Measurements from ENCODE around the gene LCLAT1.

The LCLAT1 gene

DNA sequence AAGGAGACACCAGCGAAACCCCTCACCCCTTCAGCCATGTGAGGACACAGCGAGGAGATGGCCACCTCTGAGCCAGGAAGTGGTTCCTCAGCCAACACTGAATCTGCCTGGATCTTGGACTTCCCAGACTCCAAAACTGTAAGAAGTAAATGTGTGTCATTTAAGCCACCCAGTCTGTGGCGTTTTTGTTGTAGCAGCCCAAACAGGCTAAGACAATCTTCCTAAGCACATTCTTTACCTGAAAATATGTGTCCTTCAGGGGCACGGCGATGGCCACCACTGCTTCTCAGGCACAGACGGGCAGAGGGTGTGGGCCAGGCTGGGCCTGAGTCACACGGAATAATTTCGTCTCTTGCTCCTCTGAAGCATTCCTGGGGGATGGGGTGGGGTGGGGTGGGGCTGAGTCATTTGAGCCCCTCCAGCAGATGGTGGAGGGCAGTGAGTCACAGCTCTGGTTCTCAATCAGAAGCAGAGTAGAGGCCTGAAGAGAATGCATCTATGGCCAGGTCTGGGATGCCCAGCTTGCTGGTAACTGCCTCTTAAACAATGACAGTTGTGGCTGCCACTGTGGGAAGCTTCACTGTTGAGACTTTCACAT, 217.8 kb downstream of the LCLAT1 start:
- no peak for DNase-seq (ENCODE audit: low read depth in 1 of 2, low spot score in 1 of 2)

DNA sequence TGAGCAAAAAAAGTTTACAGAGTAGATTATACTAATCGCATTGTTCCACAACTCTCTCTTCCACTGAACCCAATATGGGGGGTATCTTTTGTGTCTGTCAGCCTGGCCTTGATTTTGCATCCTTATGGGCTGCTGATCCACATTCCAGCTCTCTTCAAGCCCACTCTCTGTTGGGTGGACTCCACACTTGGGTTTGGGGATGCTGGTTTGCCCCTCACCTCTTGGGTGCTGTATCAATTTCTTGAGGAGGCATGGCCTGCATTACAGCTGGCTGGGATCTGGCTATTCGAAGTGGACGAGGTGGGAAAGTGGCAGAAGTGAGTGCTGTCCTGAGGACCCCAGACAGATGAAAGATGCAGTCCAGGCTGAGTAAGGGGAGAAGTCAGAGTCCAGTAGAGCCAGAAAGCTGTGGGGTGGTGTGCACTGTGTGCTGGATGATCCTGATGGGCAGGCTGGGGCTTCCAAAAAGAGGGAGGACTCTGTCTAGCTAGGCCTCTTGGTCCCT, 218.8 kb downstream of the LCLAT1 start:
- DNase-seq (ENCODE audit: low read depth in 1 of 2, low spot score in 1 of 2), result no peak

DNA sequence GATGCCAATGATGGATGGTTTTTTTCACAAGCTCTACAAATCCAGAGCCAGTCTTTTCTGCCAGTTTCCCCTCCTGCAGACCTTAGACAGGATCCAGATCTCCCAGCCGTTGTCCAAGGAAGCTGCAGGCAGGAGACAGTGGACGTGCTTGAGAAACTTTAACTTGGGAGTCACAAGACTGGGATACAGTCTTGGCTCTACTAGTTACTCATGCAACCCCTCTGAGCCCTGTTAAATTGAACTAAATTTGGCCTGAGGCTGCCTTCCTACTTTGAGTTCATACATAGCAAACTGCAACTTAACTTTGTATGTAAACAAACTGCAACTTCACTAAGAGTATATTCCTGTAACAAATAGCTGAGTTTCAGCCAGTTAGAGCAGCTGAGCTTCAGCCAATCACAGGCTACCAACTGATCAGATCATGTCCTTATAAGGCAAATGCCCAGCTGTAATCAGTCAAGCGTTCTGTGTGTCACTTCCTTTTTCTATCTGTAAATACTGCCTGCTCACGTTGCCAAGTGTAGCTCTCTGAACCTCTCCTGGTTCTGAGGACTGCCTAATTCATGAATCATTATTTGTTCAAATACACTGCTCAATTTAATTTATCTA, 219.3 kb downstream of the LCLAT1 start:
- no peak for DNase-seq (ENCODE audit: low read depth in 1 of 2, low spot score in 1 of 2)

DNA sequence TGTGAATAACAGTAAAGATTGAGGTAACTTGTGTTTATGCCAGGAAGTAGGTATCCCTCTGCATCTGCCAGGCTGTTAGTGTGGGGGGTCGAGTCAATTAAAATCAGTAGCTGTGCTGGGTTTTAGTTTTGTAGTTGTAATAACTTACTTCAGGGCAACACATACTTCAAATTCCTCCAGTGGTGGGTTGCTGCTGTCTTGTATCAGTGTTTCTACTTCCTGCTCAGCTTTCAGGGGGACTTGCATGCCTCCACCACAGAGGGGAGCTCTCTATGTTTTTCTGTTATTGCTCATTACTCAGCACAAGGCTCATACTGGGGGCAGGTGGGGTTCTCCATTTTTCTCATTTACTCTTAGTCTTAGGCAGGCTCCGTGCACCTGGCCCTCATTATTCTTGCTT, 223.4 kb downstream of the LCLAT1 start:
- DNase-seq (ENCODE audit: low read depth in 1 of 2, low spot score in 1 of 2), result no peak

DNA sequence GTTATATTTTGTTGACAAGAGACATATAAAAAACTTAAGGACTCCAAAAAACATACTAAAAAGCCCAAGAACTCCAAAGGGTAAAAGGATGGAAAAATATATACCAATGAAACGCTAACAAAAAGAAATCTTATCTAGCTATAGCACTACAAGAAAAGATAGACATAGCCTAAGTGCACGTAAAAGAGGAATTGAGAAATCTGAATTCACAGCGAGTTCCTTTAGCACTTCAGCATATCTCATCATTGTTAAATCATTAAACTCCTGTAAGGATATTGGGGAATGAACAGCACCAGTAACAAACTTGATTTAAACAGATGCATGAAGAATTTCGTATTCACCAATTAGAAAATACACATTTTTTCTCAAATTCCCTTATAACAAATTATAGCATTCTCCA, 226.1 kb downstream of the LCLAT1 start:
- no peak for DNase-seq (ENCODE audit: low read depth in 1 of 2, low spot score in 1 of 2)

DNA sequence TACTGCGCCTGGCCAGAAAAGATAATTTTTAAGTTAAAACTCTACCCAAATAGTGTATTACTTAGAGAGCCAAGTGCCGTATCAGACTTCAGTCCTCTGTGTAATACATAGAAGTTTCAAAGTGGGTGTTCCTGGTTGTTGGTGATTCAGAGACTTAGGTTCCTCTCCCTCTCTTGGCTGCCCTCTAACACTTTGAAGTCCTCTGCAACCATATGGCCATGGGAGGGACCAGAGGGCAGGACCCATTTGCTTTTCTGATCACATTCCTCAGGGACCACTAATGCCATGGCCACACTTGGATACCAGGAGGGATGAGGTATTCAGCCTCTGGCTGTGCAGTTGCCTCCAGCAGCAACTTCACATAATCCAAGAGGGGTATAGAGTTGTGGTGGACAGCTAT, 228.7 kb downstream of the LCLAT1 start:
- no peak for DNase-seq (ENCODE audit: low read depth in 1 of 2, low spot score in 1 of 2)

DNA sequence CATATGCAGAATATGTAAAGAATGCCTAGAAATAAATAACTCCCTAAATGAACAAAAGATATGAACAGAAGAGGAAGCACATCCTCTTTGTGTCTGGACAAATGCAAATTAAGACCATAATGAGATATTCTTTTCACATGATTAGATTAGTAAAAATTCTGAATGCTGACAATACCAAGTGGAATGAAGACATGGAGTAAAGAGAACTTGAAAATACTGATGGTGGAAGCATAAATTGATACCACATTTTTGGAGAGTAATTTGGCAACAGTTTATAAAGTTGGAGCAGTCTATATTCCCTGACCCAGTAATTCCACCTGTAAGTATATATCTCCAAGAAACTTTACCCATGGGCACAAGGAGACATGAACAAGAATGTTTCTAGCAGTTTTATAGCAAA, 230.2 kb downstream of the LCLAT1 start:
- no peak for DNase-seq (ENCODE audit: low read depth in 1 of 2, low spot score in 1 of 2)

DNA sequence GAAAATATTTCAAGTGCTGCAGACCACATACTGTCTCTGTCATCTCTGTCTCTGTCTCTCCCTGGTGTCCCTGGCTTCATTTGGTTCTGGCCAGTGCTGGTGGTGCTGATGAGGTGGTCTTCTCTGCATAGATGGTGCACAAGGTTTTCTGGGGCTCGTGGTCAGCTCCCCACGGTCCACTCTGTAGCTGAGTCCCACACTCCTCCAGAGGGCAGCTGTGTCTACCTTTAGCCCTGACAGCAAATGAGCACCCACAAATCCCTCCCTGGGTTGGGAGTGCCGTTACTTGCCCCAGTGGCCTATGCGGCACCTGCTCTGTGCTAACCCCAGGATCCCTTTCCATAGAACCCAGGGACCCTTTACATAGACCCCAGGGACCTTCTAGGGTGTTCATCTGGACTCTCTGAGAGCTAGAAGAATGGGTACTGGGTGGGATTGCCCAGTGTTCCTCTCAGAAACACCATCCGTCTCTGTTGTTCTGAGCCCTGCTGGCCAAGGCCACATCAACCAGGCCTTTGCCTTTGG, 230.9 kb downstream of the LCLAT1 start:
- DNase-seq (ENCODE audit: low read depth in 1 of 2, low spot score in 1 of 2), result no peak

DNA sequence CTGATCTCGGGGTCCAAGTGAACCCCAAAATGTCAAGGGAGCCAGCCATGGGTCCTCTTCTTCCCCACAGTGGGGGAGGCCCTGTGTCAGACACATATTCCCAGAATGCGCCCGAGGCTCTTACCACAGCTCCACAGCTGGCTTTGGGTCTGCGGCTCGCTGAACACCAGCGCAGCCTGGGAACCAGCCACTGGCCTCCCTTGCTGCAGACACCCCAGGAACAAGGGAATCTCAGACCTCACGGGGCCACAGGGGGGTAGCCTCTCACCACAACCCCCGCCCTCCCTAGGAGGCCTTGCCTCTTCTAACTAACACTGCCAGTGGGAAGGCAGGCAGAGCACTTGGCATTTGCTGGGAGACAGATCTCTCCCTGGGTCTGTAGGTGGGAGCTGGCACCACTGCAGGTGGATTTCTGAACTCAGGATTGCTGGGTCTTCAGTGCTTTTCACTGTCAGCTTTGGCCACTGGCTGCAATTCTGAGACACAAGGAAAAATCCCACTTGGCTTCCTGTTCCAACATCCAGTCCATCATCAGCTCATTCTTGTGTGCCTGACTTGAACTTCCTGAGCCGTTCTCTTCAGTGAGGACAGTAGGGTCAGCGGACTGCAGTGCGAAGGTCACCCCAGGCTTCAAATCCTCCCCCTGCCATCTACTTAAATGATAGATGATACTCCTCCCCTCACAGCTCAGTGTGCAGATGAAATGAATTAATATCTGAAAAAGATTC, 231.5 kb downstream of the LCLAT1 start:
- DNase-seq (ENCODE audit: low read depth in 1 of 2, low spot score in 1 of 2), result no peak

DNA sequence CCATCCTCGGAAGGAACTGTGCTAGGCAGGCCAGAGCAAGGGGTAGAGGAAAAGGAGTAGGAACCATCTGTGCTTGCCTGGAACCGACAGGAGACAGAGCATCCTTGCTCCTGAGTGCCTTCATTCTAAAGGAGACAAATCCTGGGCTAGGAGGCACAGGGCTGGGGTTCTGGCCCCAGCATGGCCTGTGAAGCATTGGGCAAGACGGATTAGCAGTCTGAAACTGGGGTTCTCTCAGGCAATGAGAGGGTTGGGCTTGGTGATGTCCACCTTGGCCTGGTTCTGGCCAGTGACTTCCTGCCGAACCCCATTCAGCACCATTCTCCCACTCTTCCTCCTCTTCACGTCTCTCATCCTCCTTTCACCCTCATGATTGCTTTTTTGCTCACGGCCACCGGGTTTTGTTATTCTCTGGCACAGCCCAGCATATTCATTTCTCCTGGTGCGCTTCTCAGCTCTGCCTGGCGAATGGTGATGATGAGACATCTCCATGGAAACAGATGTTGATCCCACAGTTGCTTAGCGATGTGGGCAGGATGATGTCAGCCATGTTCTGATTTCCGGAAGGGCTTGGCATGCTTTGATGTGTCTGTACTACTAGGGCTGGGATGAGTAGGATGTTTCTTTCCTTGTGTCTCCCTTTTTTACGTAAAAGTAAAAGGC, 232.5 kb downstream of the LCLAT1 start:
- DNase-seq (ENCODE audit: low read depth in 1 of 2, low spot score in 1 of 2), result no peak

DNA sequence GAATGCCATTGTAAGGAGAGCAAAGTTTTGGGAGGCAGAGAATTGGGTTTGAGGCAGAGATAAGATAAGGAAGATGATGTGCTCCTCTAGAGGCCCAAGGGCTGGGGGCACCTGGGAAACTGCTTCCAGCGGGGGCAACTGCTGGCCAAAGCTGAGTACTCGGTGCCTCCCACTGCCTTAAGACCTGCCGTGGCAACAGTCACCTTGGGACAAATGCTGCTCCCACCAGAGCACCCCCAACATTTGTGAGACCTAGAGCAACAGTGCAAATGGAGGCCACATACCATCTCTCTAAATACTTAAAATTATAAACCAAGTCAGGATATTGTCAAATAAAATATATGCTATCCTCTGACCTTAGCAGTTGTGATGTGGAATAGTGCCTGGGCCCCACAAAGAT, 233.1 kb downstream of the LCLAT1 start:
- no peak for DNase-seq (ENCODE audit: low read depth in 1 of 2, low spot score in 1 of 2)

DNA sequence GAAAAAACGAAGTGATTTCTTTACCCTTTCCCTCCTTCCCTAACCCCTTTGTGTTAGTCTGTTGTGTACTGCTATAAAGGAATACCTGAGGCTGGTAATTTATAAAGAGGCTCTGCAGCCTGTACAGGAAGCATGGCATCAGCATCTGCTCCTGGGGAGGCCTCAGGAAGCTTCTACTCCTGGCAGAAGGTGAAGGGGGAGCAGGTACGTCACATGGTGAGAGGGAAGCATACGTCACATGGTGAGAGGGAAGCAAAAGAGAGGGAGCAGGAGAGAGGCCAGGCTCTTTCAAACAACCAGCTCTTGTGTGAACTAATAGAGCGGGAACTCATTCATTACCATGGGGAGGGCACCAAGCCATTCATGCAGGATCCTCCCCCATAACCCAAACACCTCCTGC, 234.0 kb downstream of the LCLAT1 start:
- DNase-seq (ENCODE audit: low read depth in 1 of 2, low spot score in 1 of 2), result no peak

DNA sequence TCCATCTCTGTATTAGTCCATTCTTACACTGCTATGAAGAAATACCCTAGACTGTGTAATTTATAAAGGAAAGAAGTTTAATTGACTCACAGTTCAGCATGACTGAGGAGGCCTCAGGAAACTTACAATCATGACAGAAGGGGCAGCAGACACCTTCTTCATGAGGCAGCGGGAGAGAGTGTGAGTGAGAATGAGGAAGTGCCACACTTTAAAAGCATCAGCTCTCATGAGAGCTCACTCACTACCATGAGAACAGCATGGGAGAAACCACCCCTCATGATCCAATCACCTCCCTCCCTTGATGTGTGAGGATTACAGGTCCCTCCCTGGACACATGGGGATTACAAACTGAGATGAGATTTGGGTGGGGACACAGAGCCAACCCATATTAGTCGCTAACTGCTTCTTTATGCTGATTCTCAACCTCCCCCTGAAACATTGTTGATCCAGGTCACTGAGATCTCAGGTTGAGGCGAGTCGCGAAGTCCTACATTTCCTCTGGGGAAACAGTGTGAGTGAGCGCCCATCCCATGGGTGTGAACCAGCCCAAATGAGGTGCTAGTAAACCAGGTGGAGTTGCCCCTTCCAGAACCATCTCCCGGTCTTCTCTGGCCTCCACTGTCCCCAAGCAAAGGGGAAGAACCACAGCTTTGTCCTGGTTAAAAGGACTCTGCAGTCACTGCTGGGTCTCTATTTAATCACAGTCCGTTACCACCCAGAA, 236.3 kb downstream of the LCLAT1 start:
- DNase-seq (ENCODE audit: low read depth in 1 of 2, low spot score in 1 of 2), result no peak

DNA sequence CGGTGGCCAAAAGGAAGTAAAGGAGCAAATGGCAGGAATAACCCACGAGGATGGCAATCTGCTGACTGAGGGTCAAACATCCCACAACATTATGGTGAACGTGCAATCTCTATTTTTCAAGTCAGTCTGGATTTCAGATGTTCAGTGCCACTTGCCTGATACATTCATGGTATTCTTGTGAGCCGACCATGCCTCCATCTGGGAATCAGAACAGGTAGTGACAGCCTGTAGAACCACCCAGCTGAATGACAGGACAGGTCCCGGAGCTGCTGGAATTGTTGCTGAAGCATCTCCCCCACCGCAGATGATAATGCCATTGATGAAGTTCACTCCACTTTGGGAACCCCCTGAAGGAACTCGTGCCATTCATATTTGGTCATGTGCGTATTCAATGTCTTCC, 237.0 kb downstream of the LCLAT1 start:
- no peak for DNase-seq (ENCODE audit: low read depth in 1 of 2, low spot score in 1 of 2)

DNA sequence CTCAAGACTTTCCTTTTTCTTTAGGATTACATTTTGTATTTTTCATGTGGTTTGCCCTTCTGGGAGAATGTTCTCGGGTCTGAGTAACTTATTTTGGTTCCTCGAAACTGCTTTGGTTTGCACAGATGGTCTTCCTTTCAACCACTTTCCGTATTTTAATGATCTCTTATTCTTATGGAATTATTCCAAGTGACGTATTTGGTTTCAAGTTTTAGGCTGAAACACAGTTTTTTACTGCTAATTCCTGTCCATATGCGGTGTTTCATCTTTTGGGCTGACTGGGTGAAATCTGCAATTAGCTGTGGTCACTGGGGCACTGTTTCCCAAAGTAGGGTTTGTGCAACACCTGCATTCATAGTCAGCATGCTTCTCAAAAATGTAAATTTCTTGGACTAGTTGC, 237.5 kb downstream of the LCLAT1 start:
- DNase-seq (ENCODE audit: low read depth in 1 of 2, low spot score in 1 of 2), result no peak

DNA sequence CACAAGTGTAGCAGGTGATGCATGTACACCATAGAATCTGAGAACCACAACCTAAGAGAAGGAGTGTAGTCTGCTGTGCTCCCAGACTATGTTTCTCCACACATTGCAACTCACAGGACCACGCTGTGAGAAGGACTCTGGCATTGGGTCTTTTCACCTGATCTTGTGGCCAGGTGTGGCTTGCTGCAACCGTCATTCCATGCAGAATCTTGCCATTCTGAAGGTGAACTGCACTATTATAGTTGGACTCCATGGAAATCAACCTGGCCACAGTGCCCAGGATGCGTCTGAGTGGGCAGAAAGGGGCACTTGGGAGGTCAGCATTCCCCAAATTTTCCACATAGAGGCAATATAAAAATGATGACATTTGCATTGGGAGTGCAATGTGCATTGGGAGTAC, 237.9 kb downstream of the LCLAT1 start:
- DNase-seq (ENCODE audit: low read depth in 1 of 2, low spot score in 1 of 2), result no peak

DNA sequence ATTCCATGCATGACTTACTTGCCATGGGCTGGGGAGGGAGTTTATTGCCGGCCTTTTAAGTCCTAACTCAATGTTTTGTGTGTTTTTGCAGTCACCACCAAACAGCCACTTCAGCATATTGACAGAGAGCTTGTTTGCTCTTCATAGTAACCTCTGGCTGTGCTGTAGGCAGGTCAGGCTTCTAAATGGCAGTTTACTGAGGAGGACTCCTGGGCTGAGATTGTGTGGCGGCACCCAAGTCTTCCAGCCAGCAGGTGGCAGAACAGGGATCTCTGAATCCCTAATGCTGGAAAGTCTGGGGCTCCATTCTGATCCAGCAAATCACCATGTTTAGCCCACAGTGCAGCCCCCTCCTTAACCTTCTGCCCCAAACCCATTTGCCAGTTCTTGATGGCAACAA, 239.0 kb downstream of the LCLAT1 start:
- DNase-seq (ENCODE audit: low read depth in 1 of 2, low spot score in 1 of 2), result no peak

DNA sequence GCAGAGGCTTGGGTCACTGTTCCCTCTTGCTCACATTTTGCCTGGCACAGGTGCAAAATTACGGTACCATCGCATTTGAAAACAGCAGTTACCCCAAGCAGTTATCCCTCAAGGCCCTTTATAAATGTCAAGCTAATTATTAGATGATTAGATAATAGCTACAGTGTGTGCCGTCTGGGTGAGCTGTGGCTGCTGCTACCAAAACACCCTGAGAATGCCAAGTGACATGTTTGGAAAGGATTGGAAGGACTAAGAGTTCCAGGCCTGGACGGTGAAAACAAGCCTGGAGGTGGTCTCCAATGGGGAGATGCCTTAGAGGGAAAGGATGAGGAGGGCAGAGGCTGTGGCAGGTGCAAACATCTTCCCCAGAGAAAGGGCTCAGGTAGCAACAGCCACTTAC, 239.6 kb downstream of the LCLAT1 start:
- no peak for DNase-seq (ENCODE audit: low read depth in 1 of 2, low spot score in 1 of 2)

DNA sequence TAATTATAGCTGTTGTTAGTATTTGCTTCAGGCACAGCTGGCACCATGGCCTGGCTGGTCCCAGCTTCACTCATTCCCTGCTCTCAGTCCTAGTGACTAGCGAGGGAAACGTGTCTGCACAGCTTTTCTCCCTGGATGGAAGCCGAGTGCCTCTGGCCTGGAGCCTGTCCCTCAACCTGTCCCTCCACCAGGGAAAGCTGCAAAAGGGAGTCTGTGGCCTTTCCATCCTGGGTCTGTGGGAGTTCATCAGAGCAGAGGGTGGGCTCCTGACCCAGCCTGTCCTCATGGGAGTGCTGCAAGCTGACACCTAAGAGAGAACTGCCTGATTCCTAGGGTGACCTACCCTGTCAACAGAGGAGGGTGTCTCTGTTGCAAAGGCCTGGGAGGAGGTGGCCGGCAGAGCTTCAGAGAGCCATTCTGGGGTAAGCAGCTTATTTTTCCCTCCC, 241.9 kb downstream of the LCLAT1 start:
- DNase-seq (ENCODE audit: low read depth in 1 of 2, low spot score in 1 of 2), result no peak

DNA sequence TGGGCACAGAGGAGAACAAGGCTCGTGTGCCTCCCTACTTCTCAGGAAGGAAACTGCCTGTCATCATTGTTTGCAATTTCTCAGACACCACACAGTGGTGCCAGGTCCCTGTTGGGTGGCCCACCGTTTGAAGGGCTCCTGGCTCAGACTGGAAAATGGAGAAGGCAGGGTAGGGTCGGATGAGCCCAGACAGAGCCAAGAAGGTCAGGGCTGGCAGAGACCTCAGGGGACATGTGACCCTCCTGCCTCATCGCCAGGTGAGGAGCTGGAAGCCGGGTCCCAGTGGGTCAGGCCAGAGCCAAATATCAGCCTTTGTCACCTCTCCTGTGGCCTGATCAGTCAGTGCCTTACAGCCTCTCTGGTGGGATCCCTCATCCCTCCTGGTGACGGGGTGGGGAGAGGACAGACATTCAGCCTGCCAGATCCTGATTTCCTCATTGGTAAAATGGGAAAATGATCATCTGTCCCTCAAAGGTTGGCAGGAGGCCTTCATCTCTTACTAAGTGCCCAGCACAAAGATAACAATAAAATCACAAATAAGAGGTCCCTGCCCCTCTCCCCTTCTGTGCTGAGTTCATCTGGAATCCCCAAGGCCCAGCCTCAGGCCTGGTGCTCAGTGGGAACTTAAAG, 242.6 kb downstream of the LCLAT1 start:
- no peak for DNase-seq (ENCODE audit: low read depth in 1 of 2, low spot score in 1 of 2)

DNA sequence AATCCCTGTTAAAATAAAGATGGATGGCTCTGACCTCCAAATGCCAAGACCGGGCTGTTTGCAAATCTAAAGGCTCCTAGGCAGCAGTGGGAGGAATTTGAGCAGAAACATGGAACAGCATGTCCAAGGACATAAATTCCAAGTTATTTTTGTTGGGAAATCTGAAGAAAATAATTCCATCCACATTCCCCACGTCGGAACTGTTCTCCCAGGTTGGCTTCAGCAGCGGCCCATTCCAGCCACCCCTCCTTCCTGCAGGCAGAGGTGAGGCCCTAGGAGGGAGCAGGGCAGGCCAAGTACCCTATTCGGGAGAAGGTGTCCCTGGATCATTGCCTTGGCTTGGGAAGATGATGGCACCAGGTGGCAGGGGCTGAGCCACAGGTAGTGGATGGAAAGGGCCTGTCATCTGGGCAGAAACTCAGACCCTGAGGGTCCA, 243.1 kb downstream of the LCLAT1 start:
- no peak for DNase-seq (ENCODE audit: low read depth in 1 of 2, low spot score in 1 of 2)
